ENCODE data around the gene STOML1. TPM values are rescaled to one million over a fixed set of nuclear protein-coding genes. Genes with fewer than 3 reads are reported as not detected.
A peak's percentile ranks its signal among the peaks of the same experiment; 100 is the strongest.

Gene STOML1
- polyA plus RNA-seq (2013, experiment 1 of 2; ENCODE audit: insufficient read length), result 17.2 TPM
- polyA plus RNA-seq (2013, experiment 2 of 2; ENCODE audit: insufficient read length), result 14.1 TPM

- peak; percentile 95 for DNase-seq
Measured at GRCh38 chr15:73991726-73992593, at the start of gene STOML1. STOML1 (minus strand) TSS chr15:73992295; CDS start chr15:73992223, 72 bp downstream.

GRCh38 chr15:74041311-74041756 lies 49.2 kb upstream of the STOML1 start:
- DNase-seq, result peak; percentile 62

- peak; percentile 100 for DNase-seq
Measured at GRCh38 chr15:74040109-74040850, 48.2 kb upstream of the STOML1 start.

GRCh38 chr15:74039656-74040010 lies 47.5 kb upstream of the STOML1 start:
- no peak for DNase-seq

- peak; percentile 24 for DNase-seq
Measured at GRCh38 chr15:74038707-74039655, 46.9 kb upstream of the STOML1 start.

- DNase-seq, result no peak
Measured at GRCh38 chr15:74037171-74038117, 45.3 kb upstream of the STOML1 start.

GRCh38 chr15:74036271-74037170 lies 44.4 kb upstream of the STOML1 start:
- DNase-seq, result peak; percentile 77

- DNase-seq, result no peak
Measured at GRCh38 chr15:74035121-74036017, 43.3 kb upstream of the STOML1 start.

GRCh38 chr15:74034206-74034755 lies 42.2 kb upstream of the STOML1 start:
- DNase-seq, result no peak

- no peak for DNase-seq
Measured at GRCh38 chr15:74032606-74033561, 40.8 kb upstream of the STOML1 start.

GRCh38 chr15:74032046-74032445 lies 40.0 kb upstream of the STOML1 start:
- no peak for DNase-seq

GRCh38 chr15:74028646-74029045 lies 36.6 kb upstream of the STOML1 start:
- no peak for DNase-seq

- DNase-seq, result no peak
Measured at GRCh38 chr15:74027688-74028087, 35.6 kb upstream of the STOML1 start.

GRCh38 chr15:74025436-74025835 lies 33.3 kb upstream of the STOML1 start:
- DNase-seq, result no peak

- no peak for DNase-seq
Measured at GRCh38 chr15:74024687-74025086, 32.6 kb upstream of the STOML1 start.

GRCh38 chr15:74022706-74023470 lies 30.8 kb upstream of the STOML1 start:
- DNase-seq, result no peak

- no peak for DNase-seq
Measured at GRCh38 chr15:74019734-74020133, 27.6 kb upstream of the STOML1 start.

Data from fibroblast of skin of back (primary cell).